ENCODE data around the gene RALGPS1. TPM values are rescaled to one million over a fixed set of nuclear protein-coding genes. Genes with fewer than 3 reads are reported as not detected.

Gene RALGPS1
- total and polyA plus RNA-seq, 4 experiments from 2014 or later, result 0.84 to 10.3 (median 5.8) TPM

- Histone ChIP-seq H3K27me3 (ENCODE audit: insufficient read depth, low read length) (no peaks in the 10 kb centered on the region), H3K4me3 (ENCODE audit: low read length in 2 of 2) (no peak overlapping the region), H3K9me3 (ENCODE audit: control insufficient read depth in 1 of 2, low read length in 2 of 2) (no peaks in the 10 kb centered on the region), H3K27ac (ENCODE audit: low read depth, low read length) (no peak overlapping the region), H3K36me3 (ENCODE audit: insufficient read depth, low read length) (no peaks in the 10 kb centered on the region), H3K4me1 (ENCODE audit: insufficient read depth, low read length) (peaks cover 21% of the 10 kb centered on the region)
- Mint-ChIP-seq H3K9me3 (no peaks in the 10 kb centered on the region), H3K36me3 (peaks cover 0 to 2% of the 10 kb centered on the region in 2 donors), H3K4me3 (no peak overlapping the region), H3K27me3 (no peaks in the 10 kb centered on the region), H3K4me1 (peaks cover 16 to 26% (median 22%) of the 10 kb centered on the region in 4 donors), H3K27ac (no peak overlapping the region)
- DNase-seq, result no peak
- ChIA-PET CTCF (ENCODE audit: partially characterized antibody) (no interaction called here), POLR2A (ENCODE audit: partially characterized antibody) (no interaction called here)
- intact Hi-C loops (cut with micrococcal nuclease), result loop anchor here (10.0 kb wide), 1 partner anchor 60 kb away; no protein-coding TSS in a partner anchor
These were observed 130.6 kb downstream of the RALGPS1 start for GRCh38 chr9:127045148-127045547.

- intact Hi-C loops (cut with micrococcal nuclease), result loop anchor here (10.0 kb wide), 1 partner anchor 63 kb away; no protein-coding TSS in a partner anchor
- peaks cover 0 to 3% of the 10 kb centered on the region in 2 donors for H3K36me3 Mint-ChIP-seq
- peaks cover 18 to 37% (median 25%) of the 10 kb centered on the region in 4 donors for H3K4me1 Mint-ChIP-seq
- H3K36me3 ChIP-seq (ENCODE audit: insufficient read depth, low read length), result no peaks in the 10 kb centered on the region
- no peaks in the 10 kb centered on the region for H3K9me3 ChIP-seq (ENCODE audit: control insufficient read depth in 1 of 2, low read length in 2 of 2)
- H3K27me3 ChIP-seq (ENCODE audit: insufficient read depth, low read length), result no peaks in the 10 kb centered on the region
- peak overlapping the region in 1 of 8 donors; percentile 43 for H3K4me3 Mint-ChIP-seq
- no peaks in the 10 kb centered on the region for H3K27me3 Mint-ChIP-seq
- ChIA-PET POLR2A (ENCODE audit: partially characterized antibody) (interaction anchor here (1.0 to 2.0 kb wide), 2 partner anchors 61 to 144 kb away, joined by 3 to 16 read pairs; no protein-coding TSS in a partner anchor), CTCF (ENCODE audit: partially characterized antibody) (no interaction called here)
- no peak overlapping the region for H3K27ac ChIP-seq (ENCODE audit: low read depth, low read length)
- no peaks in the 10 kb centered on the region for H3K9me3 Mint-ChIP-seq
- peaks cover 21% of the 10 kb centered on the region for H3K4me1 ChIP-seq (ENCODE audit: insufficient read depth, low read length)
- no peak overlapping the region for H3K4me3 ChIP-seq (ENCODE audit: low read length in 2 of 2)
- DNase-seq, result no peak
- H3K27ac Mint-ChIP-seq, result peak overlapping the region in 3 of 7 donors; percentile 30 to 86 (median 54)
These were observed 133.4 kb downstream of the RALGPS1 start for GRCh38 chr9:127047971-127048370.

- Mint-ChIP-seq H3K27me3 (no peaks in the 10 kb centered on the region), H3K9me3 (no peaks in the 10 kb centered on the region), H3K27ac (peak overlapping the region in 5 of 7 donors; percentile 1 to 72 (median 6)), H3K4me1 (peaks cover 18 to 37% (median 25%) of the 10 kb centered on the region in 4 donors), H3K4me3 (peak overlapping the region; percentile 43 to 92 (median 70)), H3K36me3 (peaks cover 2 to 9% of the 10 kb centered on the region in 2 donors)
- H3K36me3 ChIP-seq (ENCODE audit: insufficient read depth, low read length), result no peaks in the 10 kb centered on the region
- H3K4me1 ChIP-seq (ENCODE audit: insufficient read depth, low read length), result peaks cover 21% of the 10 kb centered on the region
- H3K27me3 ChIP-seq (ENCODE audit: insufficient read depth, low read length), result no peaks in the 10 kb centered on the region
- H3K27ac ChIP-seq (ENCODE audit: low read depth, low read length), result no peak overlapping the region
- ChIA-PET CTCF (ENCODE audit: partially characterized antibody) (interaction anchor here (0.8 to 1.3 kb wide), 7 partner anchors 10 to 150 kb away, joined by 3 to 6 read pairs (median 4); no protein-coding TSS in a partner anchor), POLR2A (ENCODE audit: partially characterized antibody) (interaction anchor here (0.8 to 2.0 kb wide), 7 partner anchors 8 to 402 kb away, joined by 3 to 16 read pairs (median 3); no protein-coding TSS in a partner anchor)
- peak; percentile 16 to 49 (median 30) for DNase-seq
- H3K4me3 ChIP-seq (ENCODE audit: low read length in 2 of 2), result no peak overlapping the region
- no peaks in the 10 kb centered on the region for H3K9me3 ChIP-seq (ENCODE audit: control insufficient read depth in 1 of 2, low read length in 2 of 2)
- intact Hi-C loops (cut with micrococcal nuclease), result loop anchor here (10.0 kb wide), 1 partner anchor 64 kb away; no protein-coding TSS in a partner anchor
These were observed 134.5 kb downstream of the RALGPS1 start for GRCh38 chr9:127049044-127049443.

GRCh38 chr9:127049581-127049980 is 135.0 kb downstream of the RALGPS1 start:
- DNase-seq, result no peak
- ChIA-PET CTCF (ENCODE audit: partially characterized antibody) (interaction anchor here (0.8 to 1.3 kb wide), 7 partner anchors 9 to 150 kb away, joined by 3 to 6 read pairs (median 4); no protein-coding TSS in a partner anchor), POLR2A (ENCODE audit: partially characterized antibody) (interaction anchor here (0.8 to 2.0 kb wide), 6 partner anchors 8 to 401 kb away, joined by 3 to 16 read pairs (median 4); no protein-coding TSS in a partner anchor)
- no peaks in the 10 kb centered on the region for H3K27me3 ChIP-seq (ENCODE audit: insufficient read depth, low read length)
- peaks cover 21% of the 10 kb centered on the region for H3K4me1 ChIP-seq (ENCODE audit: insufficient read depth, low read length)
- no peaks in the 10 kb centered on the region for H3K9me3 Mint-ChIP-seq
- H3K4me1 Mint-ChIP-seq, result peaks cover 18 to 37% (median 25%) of the 10 kb centered on the region in 4 donors
- no peaks in the 10 kb centered on the region for H3K27me3 Mint-ChIP-seq
- H3K27ac Mint-ChIP-seq, result peak overlapping the region in 2 of 7 donors; percentile 10 to 31
- H3K4me3 Mint-ChIP-seq, result peak overlapping the region in 3 of 8 donors; percentile 11 to 92 (median 49)
- H3K9me3 ChIP-seq (ENCODE audit: control insufficient read depth in 1 of 2, low read length in 2 of 2), result no peaks in the 10 kb centered on the region
- no peaks in the 10 kb centered on the region for H3K36me3 ChIP-seq (ENCODE audit: insufficient read depth, low read length)
- H3K27ac ChIP-seq (ENCODE audit: low read depth, low read length), result no peak overlapping the region
- peaks cover 2 to 9% of the 10 kb centered on the region in 2 donors for H3K36me3 Mint-ChIP-seq
- no peak overlapping the region for H3K4me3 ChIP-seq (ENCODE audit: low read length in 2 of 2)
- intact Hi-C loops (cut with micrococcal nuclease), result loop anchor here (10.0 kb wide), 1 partner anchor 65 kb away; no protein-coding TSS in a partner anchor

GRCh38 chr9:127050152-127050551 is 135.6 kb downstream of the RALGPS1 start:
- peak overlapping the region in 1 of 8 donors; percentile 64 for H3K4me3 Mint-ChIP-seq
- POLR2A ChIA-PET (ENCODE audit: partially characterized antibody), result interaction anchor here (1.5 kb wide), 1 partner anchor 13 kb away, joined by 3 read pairs; no protein-coding TSS in a partner anchor
- no peaks in the 10 kb centered on the region for H3K27me3 Mint-ChIP-seq
- H3K27me3 ChIP-seq (ENCODE audit: insufficient read depth, low read length), result no peaks in the 10 kb centered on the region
- no peaks in the 10 kb centered on the region for H3K9me3 ChIP-seq (ENCODE audit: control insufficient read depth in 1 of 2, low read length in 2 of 2)
- H3K36me3 Mint-ChIP-seq, result peaks cover 2 to 9% of the 10 kb centered on the region in 2 donors
- H3K36me3 ChIP-seq (ENCODE audit: insufficient read depth, low read length), result no peaks in the 10 kb centered on the region
- intact Hi-C loops (cut with micrococcal nuclease), result no loop called here
- DNase-seq, result no peak
- no peak overlapping the region for H3K27ac ChIP-seq (ENCODE audit: low read depth, low read length)
- H3K4me1 Mint-ChIP-seq, result peaks cover 18 to 37% (median 25%) of the 10 kb centered on the region in 4 donors
- peaks cover 21% of the 10 kb centered on the region for H3K4me1 ChIP-seq (ENCODE audit: insufficient read depth, low read length)
- CTCF ChIA-PET (ENCODE audit: partially characterized antibody), result interaction anchor here (0.7 kb wide), 1 partner anchor 165 kb away, joined by 3 read pairs; no protein-coding TSS in a partner anchor
- no peak overlapping the region for H3K4me3 ChIP-seq (ENCODE audit: low read length in 2 of 2)
- H3K27ac Mint-ChIP-seq, result no peak overlapping the region
- no peaks in the 10 kb centered on the region for H3K9me3 Mint-ChIP-seq

- intact Hi-C loops (cut with micrococcal nuclease), result no loop called here
- ChIA-PET CTCF (ENCODE audit: partially characterized antibody) (interaction anchor here (0.7 kb wide), 1 partner anchor 164 kb away, joined by 3 read pairs; no protein-coding TSS in a partner anchor), POLR2A (ENCODE audit: partially characterized antibody) (interaction anchor here (1.5 kb wide), 1 partner anchor 13 kb away, joined by 3 read pairs; no protein-coding TSS in a partner anchor)
- Mint-ChIP-seq H3K27ac (peak overlapping the region in 1 of 7 donors; percentile 52), H3K27me3 (no peaks in the 10 kb centered on the region), H3K9me3 (no peaks in the 10 kb centered on the region), H3K36me3 (peaks cover 2 to 9% of the 10 kb centered on the region in 2 donors), H3K4me1 (peaks cover 18 to 37% (median 25%) of the 10 kb centered on the region in 4 donors), H3K4me3 (peak overlapping the region in 2 of 8 donors; percentile 16 to 23)
- Histone ChIP-seq H3K27me3 (ENCODE audit: insufficient read depth, low read length) (no peaks in the 10 kb centered on the region), H3K9me3 (ENCODE audit: control insufficient read depth in 1 of 2, low read length in 2 of 2) (no peaks in the 10 kb centered on the region), H3K4me1 (ENCODE audit: insufficient read depth, low read length) (peaks cover 21% of the 10 kb centered on the region), H3K36me3 (ENCODE audit: insufficient read depth, low read length) (no peaks in the 10 kb centered on the region), H3K4me3 (ENCODE audit: low read length in 2 of 2) (no peak overlapping the region), H3K27ac (ENCODE audit: low read depth, low read length) (no peak overlapping the region)
- DNase-seq, result no peak
These were observed 136.0 kb downstream of the RALGPS1 start for GRCh38 chr9:127050591-127051001.

GRCh38 chr9:127051881-127052595 is 137.5 kb downstream of the RALGPS1 start:
- no peaks in the 10 kb centered on the region for H3K36me3 ChIP-seq (ENCODE audit: insufficient read depth, low read length)
- Mint-ChIP-seq H3K4me3 (no peak overlapping the region), H3K27me3 (no peaks in the 10 kb centered on the region), H3K36me3 (peaks cover 2 to 9% of the 10 kb centered on the region in 2 donors), H3K9me3 (no peaks in the 10 kb centered on the region), H3K27ac (peak overlapping the region in 3 of 7 donors; percentile 1 to 34 (median 10)), H3K4me1 (peaks cover 18 to 37% (median 24%) of the 10 kb centered on the region in 4 donors)
- H3K4me3 ChIP-seq (ENCODE audit: low read length in 2 of 2), result no peak overlapping the region
- H3K27ac ChIP-seq (ENCODE audit: low read depth, low read length), result no peak overlapping the region
- DNase-seq, result no peak
- H3K27me3 ChIP-seq (ENCODE audit: insufficient read depth, low read length), result no peaks in the 10 kb centered on the region
- POLR2A ChIA-PET (ENCODE audit: partially characterized antibody), result no interaction called here
- CTCF ChIA-PET (ENCODE audit: partially characterized antibody), result no interaction called here
- no peaks in the 10 kb centered on the region for H3K9me3 ChIP-seq (ENCODE audit: control insufficient read depth in 1 of 2, low read length in 2 of 2)
- H3K4me1 ChIP-seq (ENCODE audit: insufficient read depth, low read length), result peaks cover 21% of the 10 kb centered on the region
- intact Hi-C loops (cut with micrococcal nuclease), result no loop called here
